NCI-H1694 (cell line): ENCODE results near the gene MED9.

Experiments used
- DNase-seq: peaks from one replicate; lab custom pipeline; 2025; lab: John Stamatoyannopoulos, UW

MED9 gene

GRCh38 chr17:17505151-17505550, 28.4 kb downstream of the MED9 start:
- no peak for DNase-seq

- no peak for DNase-seq
Observed at GRCh38 chr17:17505610-17506171, 28.9 kb downstream of the MED9 start.

GRCh38 chr17:17506181-17506741, 29.5 kb downstream of the MED9 start:
- no peak for DNase-seq

- DNase-seq: peak; percentile 59
Observed at GRCh38 chr17:17506893-17507464, 30.2 kb downstream of the MED9 start.

- DNase-seq: peak; percentile 69
Observed at GRCh38 chr17:17507465-17508011, 30.7 kb downstream of the MED9 start.

- DNase-seq: no peak
Observed at GRCh38 chr17:17508019-17508535, 31.3 kb downstream of the MED9 start.

- DNase-seq: no peak
Observed at GRCh38 chr17:17508646-17509591, 32.1 kb downstream of the MED9 start.

- no peak for DNase-seq
Observed at GRCh38 chr17:17509601-17510425, 33.0 kb downstream of the MED9 start.

GRCh38 chr17:17510456-17511292, 33.9 kb downstream of the MED9 start:
- no peak for DNase-seq

GRCh38 chr17:17511293-17511741, 34.5 kb downstream of the MED9 start:
- no peak for DNase-seq

GRCh38 chr17:17511881-17512858, 35.4 kb downstream of the MED9 start:
- no peak for DNase-seq

- DNase-seq: no peak
Observed at GRCh38 chr17:17512866-17513265, 36.1 kb downstream of the MED9 start.

GRCh38 chr17:17513626-17514025, 36.8 kb downstream of the MED9 start:
- no peak for DNase-seq

GRCh38 chr17:17514361-17514992, 37.7 kb downstream of the MED9 start:
- DNase-seq: peak; percentile 19

- no peak for DNase-seq
Observed at GRCh38 chr17:17514993-17515933, 38.5 kb downstream of the MED9 start.

- DNase-seq: peak; percentile 56
Observed at GRCh38 chr17:17515934-17516930, 39.4 kb downstream of the MED9 start.
